K562 (cell line): ENCODE results near the gene BMP8B.

Experiments used
- NBN ChIP-seq: fragments of 450-650 bp; IDR thresholded peaks from 2 replicates; pipeline ENCODE4 v1.6.1; 2016; ENCODE audit warnings: low read depth, mild to moderate bottlenecking
- POLR2A ChIP-seq: fragments of 450-650 bp; conservative IDR thresholded peaks from 2 replicates; pipeline ENCODE4 v1.6.1; 2016

- TF ChIP-seq POLR2A: no peak
- TF ChIP-seq NBN: no peak
These were observed 75.1 kb downstream of the BMP8B start for GRCh38 chr1:39713557-39713956.
